HT-29 (cell line): ENCODE measurements around the gene TOR1A. TPM values are rescaled to one million over a fixed set of nuclear protein-coding genes. Genes with fewer than 3 reads are reported as not detected.
"Not testable (repeated sequence)": the region's sequence is repeated elsewhere in the genome, so short reads cannot be mapped to it uniquely, and the experiment has no call there.

Experiments
- DNase-seq: peaks from one replicate; pipeline ENCODE4 v3.0.0-alpha.2; 2015; ENCODE audit warnings: low spot score
- total RNA-seq: library from RNA; depleted of rRNA; stranded (reverse); fragments of >200 nt; shearing (Covaris generic); gene quantifications from 2 replicates; pipeline ENCODE4 v1.2.3, GENCODE V29; 2014

Gene TOR1A
- total RNA-seq, 1 experiment from 2014 or later = 25.2 TPM

- peak; percentile 74 for DNase-seq
Observed at GRCh38 chr9:129783516-129784361, 40.2 kb downstream of the TOR1A start.

GRCh38 chr9:129781981-129782380, 42.0 kb downstream of the TOR1A start:
- no peak for DNase-seq

GRCh38 chr9:129781131-129781530, 42.8 kb downstream of the TOR1A start:
- no peak for DNase-seq

- no peak for DNase-seq
Observed at GRCh38 chr9:129779560-129780190, 44.3 kb downstream of the TOR1A start.

- no peak for DNase-seq
Observed at GRCh38 chr9:129778469-129778868, 45.5 kb downstream of the TOR1A start.

- DNase-seq = no peak
Observed at GRCh38 chr9:129777769-129778130, 46.2 kb downstream of the TOR1A start.

- DNase-seq = peak; percentile 73
Observed at GRCh38 chr9:129776938-129777768, 46.8 kb downstream of the TOR1A start.

GRCh38 chr9:129776566-129776937, 47.4 kb downstream of the TOR1A start:
- DNase-seq = no peak

- DNase-seq = not testable (repeated sequence)
Observed at GRCh38 chr9:129776096-129776495, 47.8 kb downstream of the TOR1A start.

GRCh38 chr9:129775448-129775798, 48.5 kb downstream of the TOR1A start:
- no peak for DNase-seq

- DNase-seq = no peak
Observed at GRCh38 chr9:129774791-129775447, 49.0 kb downstream of the TOR1A start.

GRCh38 chr9:129773262-129774048, 50.5 kb downstream of the TOR1A start:
- DNase-seq = no peak

GRCh38 chr9:129770741-129771140, 53.2 kb downstream of the TOR1A start:
- no peak for DNase-seq

- no peak for DNase-seq
Observed at GRCh38 chr9:129769669-129770068, 54.3 kb downstream of the TOR1A start.

- no peak for DNase-seq
Observed at GRCh38 chr9:129768486-129768885, 55.5 kb downstream of the TOR1A start.

- DNase-seq = no peak
Observed at GRCh38 chr9:129765764-129766317, 58.1 kb downstream of the TOR1A start.

GRCh38 chr9:129762985-129763926, 60.7 kb downstream of the TOR1A start:
- no peak for DNase-seq
